Activated naive CD4-positive, alpha-beta T cell (primary cell): Measurements from ENCODE around the gene IWS1.
"Not testable (repeated sequence)": the region's sequence is repeated elsewhere in the genome, so short reads cannot be mapped to it uniquely, and the experiment has no call there.

Experiments used
- DNase-seq, 4 experiments: peaks; one replicate each; lab custom pipeline; 2025; lab: John Stamatoyannopoulos, UW

The IWS1 gene

DNA sequence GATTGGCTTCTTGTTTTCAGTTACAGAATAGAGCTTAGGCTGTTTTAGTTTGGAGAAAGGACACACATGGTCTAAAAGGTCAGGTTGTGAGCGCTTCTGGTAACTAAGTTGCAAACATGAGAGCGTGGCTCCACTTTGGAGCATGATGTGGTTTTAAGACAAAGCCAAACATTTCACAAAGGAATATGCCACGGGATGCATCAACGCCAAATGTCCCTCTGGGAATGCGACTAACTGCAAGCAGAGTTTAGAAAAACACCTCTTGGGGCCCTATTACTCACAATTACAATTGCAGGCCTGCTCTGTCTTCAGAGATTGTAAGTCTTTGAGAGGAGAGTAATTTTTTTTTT is 34.6 kb upstream of the IWS1 start:
- DNase-seq: no peak

DNA sequence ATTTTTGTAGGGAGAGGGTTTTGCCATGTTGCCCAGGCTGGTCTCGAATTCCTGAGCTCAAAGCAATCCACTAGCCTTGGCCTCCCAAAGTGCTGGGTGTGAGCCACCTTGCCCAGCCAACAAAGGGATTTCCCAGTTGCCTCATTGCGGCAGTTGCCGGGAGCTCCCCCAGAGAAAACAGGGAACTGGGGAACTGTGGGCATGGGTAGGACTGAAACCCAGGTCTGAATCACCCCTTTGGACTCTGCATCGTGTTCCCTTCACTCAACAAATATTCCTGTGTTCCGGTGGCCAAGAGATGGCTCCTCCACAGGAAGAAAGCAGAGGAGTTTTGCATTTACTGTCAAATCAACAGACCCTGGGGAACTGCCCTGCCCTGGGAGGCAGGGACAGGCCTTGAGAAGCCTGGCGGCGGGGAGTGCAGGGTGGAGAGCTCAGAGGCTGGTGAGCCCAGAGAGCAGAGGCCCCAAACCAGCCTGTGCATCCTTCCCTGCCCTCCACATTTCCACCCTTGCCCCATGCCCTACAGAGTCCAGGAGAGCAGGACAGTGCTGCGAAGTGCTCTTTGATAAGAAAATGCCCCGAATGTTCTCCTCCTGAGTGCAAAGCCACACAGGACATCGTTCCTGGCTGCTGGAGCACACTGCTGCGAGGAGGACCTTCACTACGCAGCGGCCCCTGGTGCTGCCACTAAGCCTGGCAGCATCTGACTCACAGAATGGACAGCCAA is 34.1 kb upstream of the IWS1 start:
- no peak for DNase-seq

DNA sequence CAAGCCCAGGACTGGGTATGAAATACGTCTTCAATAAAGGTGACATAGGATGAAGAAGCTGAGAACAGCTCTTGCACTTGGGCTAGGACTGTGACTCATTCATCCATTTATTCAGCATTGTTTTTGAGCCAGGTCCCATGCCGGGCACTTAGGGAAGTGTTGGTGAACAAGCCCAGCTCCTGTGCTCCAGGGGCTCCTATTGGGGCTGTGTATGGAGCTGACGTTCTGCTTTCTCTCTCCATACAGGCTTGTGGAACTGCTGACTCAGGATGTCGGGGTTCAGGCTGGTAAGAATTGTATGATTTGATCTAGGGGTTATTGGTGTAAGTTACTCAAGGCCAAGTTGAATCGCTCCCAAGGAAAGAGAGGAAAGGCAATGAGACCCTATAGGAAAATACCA is 33.2 kb upstream of the IWS1 start:
- no peak for DNase-seq

DNA sequence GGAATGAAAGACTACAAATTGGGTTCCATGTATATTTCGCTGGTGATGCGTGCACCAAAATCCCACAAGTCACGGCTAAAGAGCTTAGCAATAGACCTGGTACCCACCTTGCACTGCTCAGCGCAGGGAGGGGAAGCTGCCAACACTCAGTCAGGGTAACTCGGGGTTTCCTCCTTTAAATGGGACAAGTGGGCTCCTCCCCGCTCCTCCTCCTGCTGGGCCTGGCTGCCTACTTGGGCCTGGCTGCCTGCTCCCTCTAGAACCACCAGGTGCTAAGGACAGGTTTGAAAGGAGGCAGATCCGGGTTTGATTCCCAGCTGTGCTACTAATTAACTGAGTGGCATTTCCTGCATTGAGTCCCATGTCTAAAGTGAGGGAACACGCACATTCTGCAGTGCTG is 32.6 kb upstream of the IWS1 start:
- DNase-seq: no peak

DNA sequence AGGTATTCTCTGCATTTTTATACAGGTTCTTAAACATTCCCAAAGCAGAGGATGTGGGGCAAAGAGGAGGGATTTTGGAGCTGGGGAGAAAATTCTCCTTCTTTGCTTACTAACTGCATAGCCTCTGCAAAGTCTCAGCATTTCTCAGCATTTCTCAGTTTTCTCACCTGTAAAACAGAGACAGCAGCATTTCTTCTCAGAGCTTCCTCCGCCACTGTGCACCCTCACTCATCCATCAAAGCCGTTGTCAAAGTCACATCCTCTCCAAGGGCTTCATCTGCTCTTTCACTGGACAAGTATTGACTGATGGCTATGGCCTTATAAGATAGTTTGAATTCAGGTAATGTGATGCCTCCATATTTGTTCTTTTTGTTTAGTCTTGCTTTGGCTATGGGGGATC is 26.6 kb upstream of the IWS1 start:
- no peak for DNase-seq

DNA sequence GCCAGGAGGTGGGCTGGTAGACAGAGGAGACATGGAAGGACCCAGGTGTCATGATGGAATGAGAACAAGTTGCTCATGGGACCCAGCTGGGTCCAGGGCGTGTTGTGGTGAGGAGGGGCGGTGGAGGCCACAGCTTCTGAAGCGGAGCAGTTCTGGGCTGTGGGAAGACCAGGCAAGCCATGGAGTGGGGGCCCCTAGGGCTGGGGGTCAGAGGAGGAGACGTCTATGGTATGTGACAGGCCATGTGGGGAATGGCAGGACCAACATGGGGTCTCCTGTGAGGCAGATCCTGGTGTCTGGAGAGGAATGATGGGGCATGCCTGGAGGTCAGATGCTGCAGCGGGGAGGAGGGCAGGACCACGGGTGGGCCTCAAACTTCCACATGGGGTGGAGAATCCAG is 26.0 kb upstream of the IWS1 start:
- no peak for DNase-seq

DNA sequence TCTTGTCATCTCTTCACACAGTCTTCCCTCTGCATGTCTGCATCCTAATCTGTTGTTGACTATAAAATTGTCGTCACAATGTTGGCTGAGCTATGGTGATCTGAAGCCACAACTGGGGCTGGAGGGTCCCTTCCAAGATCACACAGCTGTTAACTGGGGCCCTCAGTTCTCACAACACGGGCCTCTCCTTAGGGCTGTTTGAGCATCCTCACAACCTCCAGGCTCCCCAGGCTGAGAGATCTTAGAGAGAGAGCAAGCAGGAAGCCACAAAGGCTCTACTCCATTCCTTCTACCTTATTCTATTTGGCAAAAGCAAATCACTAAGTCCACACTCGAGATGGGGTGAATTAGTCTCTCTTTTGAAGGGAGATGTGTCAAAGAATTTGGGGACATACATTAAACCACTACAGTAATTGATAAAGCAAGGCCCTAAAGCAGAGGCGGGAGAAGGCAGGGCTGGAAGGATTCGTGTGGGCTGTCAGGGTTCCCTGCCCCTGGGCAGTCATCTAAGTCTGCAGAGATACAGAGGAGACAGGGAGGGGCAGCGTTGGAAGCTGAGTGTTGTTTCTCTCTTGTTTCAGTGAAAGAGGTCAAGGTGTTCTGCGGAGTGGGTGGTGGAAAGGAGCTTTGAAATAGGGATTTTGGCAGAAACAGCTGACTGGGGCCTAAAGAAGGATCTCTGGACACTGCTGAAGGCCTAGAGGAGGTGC is 25.1 kb upstream of the IWS1 start:
- no peak for DNase-seq

DNA sequence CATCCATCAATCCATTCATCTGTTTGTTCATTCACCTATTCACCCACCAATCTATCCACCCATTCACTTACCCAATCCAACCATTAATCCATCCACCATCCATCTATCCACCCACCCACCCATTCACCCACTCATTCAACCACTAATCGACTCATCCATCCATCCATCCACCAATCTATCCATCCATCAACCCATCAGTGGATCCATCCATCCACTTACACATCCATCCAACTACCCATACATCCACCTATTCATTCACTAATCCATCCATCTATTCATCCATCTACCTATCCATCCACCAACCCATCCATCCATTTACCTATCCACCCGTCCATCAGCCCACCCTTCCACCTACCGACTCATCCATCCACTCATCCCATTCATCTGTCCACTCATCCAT is 20.5 kb upstream of the IWS1 start:
- DNase-seq: no peak

DNA sequence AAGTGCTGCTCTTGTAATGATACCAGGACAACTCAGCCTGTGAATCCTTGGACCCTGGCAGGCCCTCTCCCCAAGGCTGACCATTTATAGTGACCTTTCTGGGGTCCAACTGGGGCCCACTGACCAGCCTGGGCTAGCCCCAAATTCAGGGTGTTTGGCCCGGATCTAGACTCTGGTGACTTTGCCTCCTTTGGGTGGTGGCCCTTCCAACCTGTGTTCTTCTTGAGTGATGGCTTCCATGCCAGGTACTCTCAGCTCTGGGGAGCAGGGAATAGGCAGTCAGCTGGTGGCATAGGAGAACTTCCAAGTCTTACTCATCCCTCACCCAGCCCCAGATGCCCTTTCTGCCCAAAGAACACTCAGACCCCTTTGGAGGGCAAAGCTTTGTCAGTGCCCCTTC is 19.5 kb upstream of the IWS1 start:
- no peak for DNase-seq

DNA sequence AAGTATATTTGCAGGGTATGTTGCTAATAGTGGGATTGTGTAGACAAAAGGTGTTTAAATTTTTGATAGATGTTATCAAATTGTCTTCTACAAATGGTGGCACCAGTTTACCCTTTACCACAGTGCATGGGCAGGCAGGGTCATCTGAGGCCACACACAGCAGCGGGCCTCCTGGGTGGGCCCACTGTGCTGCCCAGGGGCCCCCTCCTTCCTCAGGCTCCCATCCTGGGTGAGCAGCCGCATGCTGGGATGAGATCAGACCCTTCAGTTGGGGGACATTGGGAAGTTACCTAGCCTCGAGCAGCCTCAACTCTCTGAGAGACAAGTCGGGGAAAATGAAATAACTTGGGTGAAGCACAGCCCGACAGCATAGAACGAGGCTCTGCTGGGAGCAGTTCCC is 18.9 kb upstream of the IWS1 start:
- no peak for DNase-seq

DNA sequence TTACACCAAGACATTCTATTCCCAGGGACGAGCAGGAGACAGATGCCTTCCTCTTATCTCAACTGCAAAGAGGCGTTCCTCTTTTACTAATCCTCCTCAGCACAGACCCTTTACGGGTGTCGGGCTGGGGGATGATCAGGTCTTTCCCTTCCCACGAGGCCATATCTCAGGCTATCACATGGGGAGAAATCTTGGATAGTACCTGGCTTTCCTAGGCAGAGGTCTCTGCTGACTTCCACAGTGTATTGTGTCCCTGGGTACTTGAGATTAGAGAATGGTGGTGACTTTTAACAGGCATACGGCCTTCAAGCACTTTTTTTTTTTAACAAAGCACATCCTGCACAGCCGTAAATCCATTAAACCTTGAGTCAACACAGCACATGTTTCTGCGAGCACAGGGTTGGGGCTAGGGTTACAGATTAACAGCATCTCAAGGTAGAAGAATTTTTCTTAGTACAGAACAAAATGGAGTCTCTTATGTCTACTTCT is 16.8 kb upstream of the IWS1 start:
- DNase-seq: not testable (repeated sequence)

DNA sequence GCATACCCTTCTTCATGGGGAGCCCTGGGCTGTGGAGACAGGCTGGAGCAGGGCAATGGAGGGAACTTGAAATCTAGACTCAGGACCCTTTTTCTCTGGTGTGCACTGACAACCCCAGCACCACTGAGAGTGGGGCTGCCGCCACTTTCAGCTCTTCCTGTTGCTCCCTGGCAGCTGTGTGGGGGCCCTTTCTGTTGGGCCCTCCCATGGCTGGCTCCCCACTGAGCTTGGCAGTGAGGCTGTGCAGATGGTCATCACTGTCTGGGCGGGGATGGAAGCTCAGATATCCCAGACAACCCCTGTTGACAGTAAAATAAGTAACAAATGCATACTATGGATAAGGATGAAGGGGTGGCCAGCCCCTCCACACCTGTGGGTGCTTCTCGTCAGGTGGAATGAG is 15.9 kb upstream of the IWS1 start:
- DNase-seq: no peak

DNA sequence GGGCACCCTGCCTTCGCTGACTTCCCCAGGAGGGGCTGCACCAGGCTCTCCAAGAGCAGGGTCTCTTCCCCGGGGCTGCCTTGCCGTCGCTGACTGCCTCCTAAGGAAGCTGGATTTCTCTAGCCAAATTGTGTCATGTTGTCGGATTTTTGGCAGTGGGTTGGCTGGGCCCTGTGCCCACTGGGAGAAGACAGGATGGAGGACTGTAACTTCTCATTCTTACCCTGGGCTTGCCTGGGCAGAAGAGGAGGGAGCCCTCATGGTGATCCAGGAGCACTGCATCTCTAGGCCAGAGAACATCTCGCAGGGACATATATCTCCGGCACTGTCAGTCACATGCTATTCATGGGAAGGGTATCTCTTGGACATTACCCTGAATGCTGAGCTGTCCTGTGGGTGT is 15.5 kb upstream of the IWS1 start:
- DNase-seq: no peak

DNA sequence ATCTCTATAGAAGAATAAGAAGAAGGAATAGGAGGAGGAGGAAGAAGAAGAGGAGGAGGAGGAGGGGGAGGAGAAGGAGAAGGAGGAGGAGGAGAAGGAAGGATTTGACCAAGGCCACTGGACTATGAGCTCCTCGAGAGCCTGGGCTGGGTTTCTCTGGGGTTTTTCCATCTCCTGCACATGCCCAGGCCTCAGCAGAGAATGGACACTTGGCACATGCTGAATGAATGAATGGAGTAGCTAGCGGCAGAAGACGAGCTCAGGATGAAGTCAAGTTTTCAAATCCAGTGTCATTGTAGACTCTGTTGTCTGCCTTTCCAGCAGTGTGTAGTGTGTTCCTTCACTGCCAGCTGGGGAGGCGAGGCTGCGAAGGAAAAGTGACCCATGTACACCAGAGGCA is 11.4 kb upstream of the IWS1 start:
- no peak for DNase-seq

DNA sequence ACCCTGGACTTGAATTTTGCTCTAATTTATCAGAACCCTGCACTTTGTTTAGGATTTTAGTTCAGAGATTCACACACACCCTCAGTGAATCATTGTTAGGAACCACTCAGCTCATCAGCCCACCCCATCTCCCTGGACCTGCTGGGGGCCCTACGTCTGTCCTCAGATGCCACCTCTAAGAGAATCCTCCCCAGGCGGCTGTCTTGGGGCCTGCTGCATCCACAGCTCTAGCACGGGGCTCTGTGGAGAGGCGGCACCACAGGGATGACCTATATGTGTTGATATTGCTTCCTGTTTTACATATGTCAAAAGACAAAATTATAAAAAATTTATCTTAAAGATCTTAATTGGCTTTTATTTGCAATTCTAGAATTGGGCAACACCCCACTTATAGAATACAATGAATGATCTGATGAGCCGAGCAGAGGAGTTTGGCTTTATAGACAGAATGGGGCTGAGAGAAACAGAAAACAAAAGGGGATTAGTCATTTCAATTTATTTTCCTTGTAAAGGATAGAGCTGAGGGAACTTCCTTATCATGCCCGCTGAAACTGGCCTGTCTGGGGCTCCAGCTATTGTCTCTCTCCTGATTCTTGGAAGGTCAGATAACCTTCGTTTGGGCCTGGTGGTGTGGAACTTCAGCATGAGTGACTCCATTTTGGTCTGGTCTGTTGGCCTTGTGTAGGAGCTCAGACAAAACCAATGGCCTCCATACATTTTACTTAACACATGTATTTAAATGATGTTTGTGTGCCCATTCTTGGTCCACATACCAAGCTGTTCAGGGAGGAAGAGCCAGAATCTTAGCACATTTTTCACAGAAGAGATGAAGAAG is 10.6 kb upstream of the IWS1 start:
- DNase-seq: no peak

DNA sequence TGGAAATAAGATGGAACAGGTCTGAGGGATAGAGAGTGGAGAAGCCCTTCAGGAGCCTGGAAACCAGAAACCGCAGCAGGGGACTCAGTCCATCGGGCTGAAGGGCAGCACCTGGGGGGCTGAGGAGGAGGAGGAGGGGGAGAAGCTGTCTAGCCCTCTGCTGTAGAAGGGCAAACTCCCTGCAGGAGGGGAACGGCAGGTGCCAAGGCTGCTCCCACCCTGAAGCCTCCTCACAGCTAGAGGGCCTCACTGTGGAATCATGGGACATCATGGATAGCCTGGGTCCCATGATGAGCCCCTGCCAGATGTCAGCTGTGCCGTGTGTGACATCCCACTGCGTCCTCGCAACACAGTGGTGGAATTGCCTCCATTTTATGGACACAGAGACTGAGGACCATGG is 9.6 kb upstream of the IWS1 start:
- DNase-seq: no peak

DNA sequence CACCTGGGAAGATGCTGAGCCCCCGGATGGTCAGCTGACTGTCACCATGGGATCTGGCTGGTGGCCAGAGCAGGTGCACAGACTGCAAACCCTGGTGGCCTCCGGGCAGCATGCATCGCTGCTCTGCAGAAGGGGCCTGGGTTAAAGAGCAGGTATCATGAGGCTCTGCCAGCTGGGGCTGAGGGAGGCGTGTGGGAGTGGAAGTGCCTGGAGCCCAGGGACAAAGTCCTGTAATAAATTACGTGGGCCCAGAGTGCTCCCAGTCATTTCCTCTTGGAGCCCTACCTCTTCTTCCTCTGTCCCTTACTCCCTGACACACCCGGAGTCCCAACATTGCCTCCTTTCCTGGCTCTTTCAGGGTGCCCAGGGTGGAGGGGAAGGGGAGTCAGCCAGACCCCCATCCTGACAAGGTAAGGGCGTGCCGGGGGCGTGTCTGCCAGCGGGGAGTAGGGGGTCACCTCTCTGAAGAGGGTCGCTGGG is 9.2 kb upstream of the IWS1 start, which contains the start of gene MYO7B:
MYO7B (plus strand) TSS at position 262 of the 480 bp plus-strand sequence. CDS start 24,040 bp downstream, outside the sequence.
- no peak for DNase-seq

DNA sequence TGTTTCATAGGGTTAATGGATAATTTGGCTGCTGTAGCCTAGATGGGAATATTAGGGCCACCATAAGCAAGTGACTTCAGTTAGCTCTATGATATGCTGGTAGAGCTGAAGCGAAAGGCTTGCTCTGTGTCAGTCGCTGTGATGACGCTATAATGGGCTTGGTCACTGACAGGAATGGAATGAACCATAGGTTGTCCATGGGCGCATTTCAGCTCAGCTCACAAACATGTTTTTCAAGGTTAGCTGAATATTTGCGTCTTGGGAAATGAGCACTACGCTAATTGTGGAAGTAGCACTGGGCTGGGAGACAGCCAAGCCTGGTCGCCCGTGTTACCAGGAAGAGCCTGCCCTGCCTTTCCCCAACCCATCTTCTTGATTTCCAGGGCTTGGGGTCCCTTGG is 6.0 kb upstream of the IWS1 start:
- no peak for DNase-seq

DNA sequence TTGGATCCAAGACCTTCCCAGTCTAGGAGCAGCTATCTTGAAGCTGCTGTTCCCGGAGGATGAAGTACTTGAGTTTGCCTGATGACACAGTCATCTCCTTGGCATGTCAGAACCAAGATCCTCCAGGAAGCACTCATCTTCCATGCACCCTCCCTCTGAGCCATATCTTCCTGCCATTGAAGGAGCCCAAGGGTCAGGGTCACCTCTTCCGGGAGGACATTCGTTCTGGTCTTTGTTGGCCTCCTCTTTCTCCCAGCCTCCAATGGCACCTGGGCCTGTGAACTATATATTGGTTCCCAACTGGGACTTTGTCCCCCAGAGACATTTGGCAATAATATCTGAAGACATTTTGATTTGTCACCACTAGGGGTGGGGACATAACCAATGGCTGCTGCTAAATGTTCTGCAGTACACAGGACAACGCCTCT is 4.9 kb upstream of the IWS1 start:
- no peak for DNase-seq

DNA sequence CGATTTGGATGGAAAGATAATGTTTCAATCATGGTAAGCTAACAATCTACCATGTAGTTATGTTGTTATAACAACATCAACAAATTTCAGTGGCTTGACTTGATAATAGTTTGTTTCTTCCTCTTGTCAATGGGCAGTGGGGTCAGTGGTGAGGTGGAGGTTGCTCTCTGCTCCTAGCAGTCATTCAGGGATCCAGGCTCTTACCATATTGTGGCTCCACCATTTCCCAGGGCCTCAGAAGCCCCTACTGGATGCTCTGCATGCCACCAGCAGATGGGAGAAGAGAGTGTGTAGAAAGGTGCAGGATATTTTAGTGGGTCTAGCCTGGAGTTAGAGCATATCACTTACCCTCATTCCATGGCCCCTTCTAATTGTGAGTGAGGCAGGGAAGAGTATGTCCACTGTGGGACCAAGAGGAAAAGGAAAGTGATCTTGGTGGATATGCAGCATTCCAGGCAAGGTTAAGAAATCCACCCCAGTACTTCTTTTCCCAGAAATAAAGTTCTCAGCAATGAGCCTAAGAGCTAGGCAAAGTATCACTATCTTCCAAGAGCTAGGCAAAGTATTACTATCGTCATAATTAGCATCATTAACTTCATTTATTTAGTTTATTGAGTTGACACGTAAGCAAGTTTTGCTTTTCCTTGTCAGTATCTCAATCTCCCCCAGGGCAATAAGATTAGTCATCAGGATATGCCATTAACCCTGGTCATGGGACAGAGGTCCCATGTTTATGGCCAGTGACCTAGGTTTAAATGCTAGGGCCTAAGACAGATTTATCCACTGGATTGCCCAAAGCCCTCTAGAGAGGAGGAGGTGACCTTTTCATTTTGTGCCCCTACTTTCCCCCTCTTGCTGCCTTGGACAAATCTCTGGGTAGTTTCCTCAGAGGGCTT is 4.2 kb upstream of the IWS1 start:
- DNase-seq: no peak

DNA sequence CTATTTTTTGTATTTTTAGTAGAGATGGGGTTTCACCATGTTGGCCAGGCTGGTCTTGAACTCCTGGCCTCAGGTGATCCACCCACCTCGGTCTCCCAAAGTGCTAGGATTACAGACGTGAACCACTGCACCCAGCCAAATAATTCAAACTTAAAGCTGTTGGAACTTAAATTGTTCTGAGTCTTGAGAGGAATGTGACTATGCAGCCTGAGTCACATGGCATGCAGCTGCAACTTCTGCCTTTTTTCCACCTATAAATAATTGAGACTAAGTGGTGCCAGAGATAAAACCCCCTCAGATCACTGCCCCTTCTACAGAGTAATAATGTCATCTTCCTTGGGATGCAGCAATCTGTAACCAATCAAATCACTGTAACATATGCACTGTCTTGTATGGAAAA is 3.1 kb upstream of the IWS1 start:
- not testable (repeated sequence) for DNase-seq

DNA sequence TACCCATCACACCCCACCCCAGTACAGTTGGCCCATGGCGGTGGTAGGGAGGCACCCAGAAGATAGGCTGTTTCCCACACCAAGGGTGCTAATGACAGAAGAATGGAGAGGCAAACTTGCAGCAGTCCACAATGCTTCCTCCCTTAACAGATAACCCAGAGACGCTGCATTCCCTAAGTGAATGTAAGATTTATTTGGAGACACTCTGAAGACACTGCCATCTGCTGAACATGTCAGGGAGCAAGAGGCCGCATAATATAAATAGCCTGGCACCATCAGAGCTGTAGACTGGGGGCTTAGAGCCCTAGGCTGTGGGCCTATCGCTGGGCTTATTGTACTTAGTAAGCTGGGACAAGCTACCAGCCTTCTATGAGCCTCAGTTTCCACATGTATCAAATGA is 2.2 kb upstream of the IWS1 start:
- no peak for DNase-seq
